ENCODE results near the gene EIF4G3. TPM values are rescaled to one million over a fixed set of nuclear protein-coding genes. Genes with fewer than 3 reads are reported as not detected.

Gene EIF4G3
- total RNA-seq, 1 experiment from 2014 or later: 72.0 TPM

DNA sequence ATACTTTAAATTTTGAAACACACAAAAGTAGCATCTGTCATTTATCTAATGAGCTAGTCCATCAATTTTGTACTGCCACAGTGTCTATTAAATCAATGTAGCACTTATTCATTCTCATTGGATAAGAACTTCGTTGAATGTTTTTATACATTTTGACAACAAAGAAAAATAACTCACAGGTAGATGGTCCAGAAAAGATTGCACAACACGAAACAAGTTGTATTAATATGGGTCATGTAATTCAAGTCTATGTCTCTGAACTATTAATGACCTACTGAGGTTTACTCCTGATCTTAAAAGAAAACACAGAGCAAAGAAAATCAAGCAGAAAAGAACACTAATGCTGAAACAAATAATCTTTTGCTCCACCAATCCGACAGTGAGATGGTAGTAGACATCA, 404.9 kb downstream of the EIF4G3 start:
- Histone ChIP-seq H3K14ac (ENCODE audit: insufficient read depth, low read length) (no peak overlapping the region), H3K56ac (ENCODE audit: insufficient read length, low read depth, low read length) (no peak overlapping the region), H2AK5ac (ENCODE audit: insufficient read length, low read length) (no peak overlapping the region), H3K9me3 (ENCODE audit: control insufficient read depth, low read depth, low read length) (no peaks in the 10 kb centered on the region), H4K20me1 (ENCODE audit: control insufficient read depth, insufficient read depth, insufficient read length) (no peaks in the 10 kb centered on the region), H3K18ac (ENCODE audit: insufficient read length, low read depth, low read length) (no peak overlapping the region), H3K4ac (ENCODE audit: low read depth, low read length) (no peak overlapping the region), H2AFZ (ENCODE audit: low read length) (no peak overlapping the region), H4K8ac (replicated peaks; ENCODE audit: insufficient read length, low read depth, low read length) (no peak overlapping the region), H3K23me2 (ENCODE audit: insufficient read length, low read depth, low read length, poor library complexity, severe bottlenecking) (no peaks in the 10 kb centered on the region), H3K79me2 (ENCODE audit: insufficient read depth, low read length) (no peaks in the 10 kb centered on the region), H4K5ac (ENCODE audit: insufficient read length, low read depth, low read length) (no peak overlapping the region), H2BK15ac (ENCODE audit: low read depth, low read length) (no peak overlapping the region), H2BK120ac (ENCODE audit: low read depth, low read length, poor library complexity, severe bottlenecking) (no peak overlapping the region), H3K27me3 (ENCODE audit: insufficient read depth, low read length) (no peaks in the 10 kb centered on the region), H2BK12ac (ENCODE audit: insufficient read length, low read depth, low read length) (no peak overlapping the region), H4K91ac (ENCODE audit: insufficient read length, low read depth, low read length) (no peak overlapping the region), H2BK20ac (ENCODE audit: low read depth, low read length, poor library complexity, severe bottlenecking) (no peak overlapping the region), H3K4me2 (ENCODE audit: insufficient read depth, insufficient read length, low read length) (no peak overlapping the region), H3K79me1 (ENCODE audit: insufficient read depth, low read depth, low read length, poor library complexity, severe bottlenecking) (no peaks in the 10 kb centered on the region), H3T11ph (ENCODE audit: low read length) (no peak overlapping the region), H2BK5ac (ENCODE audit: insufficient read length, low read length) (no peak overlapping the region), H3K27ac (ENCODE audit: insufficient read length, low read depth, low read length) (no peak overlapping the region), H3K23ac (ENCODE audit: insufficient read length, low read depth, low read length) (no peak overlapping the region), H3K9ac (ENCODE audit: extremely low read depth, insufficient read length, low read length) (no peak overlapping the region), H3K4me1 (ENCODE audit: insufficient read depth, low read length) (no peaks in the 10 kb centered on the region)
- WGBS (ENCODE audit: extremely low coverage, insufficient read length, low lambda C conversion rate): no CpG with 5 or more reads among the region's 3 CpGs
- Mint-ChIP-seq H3K4me3 (no peak overlapping the region), H3K9me3 (no peaks in the 10 kb centered on the region), H3K27ac (no peak overlapping the region), H3K36me3 (ENCODE audit: insufficient read depth in 1 of 3, low read depth in 3 of 3) (peaks cover 26 to 88% (median 71%) of the 10 kb centered on the region in 3 experiments), H3K4me1 (no peaks in the 10 kb centered on the region), H3K27me3 (ENCODE audit: low read depth) (no peaks in the 10 kb centered on the region)
- DNase-seq: no peak
- TF ChIP-seq, protein P1, sequence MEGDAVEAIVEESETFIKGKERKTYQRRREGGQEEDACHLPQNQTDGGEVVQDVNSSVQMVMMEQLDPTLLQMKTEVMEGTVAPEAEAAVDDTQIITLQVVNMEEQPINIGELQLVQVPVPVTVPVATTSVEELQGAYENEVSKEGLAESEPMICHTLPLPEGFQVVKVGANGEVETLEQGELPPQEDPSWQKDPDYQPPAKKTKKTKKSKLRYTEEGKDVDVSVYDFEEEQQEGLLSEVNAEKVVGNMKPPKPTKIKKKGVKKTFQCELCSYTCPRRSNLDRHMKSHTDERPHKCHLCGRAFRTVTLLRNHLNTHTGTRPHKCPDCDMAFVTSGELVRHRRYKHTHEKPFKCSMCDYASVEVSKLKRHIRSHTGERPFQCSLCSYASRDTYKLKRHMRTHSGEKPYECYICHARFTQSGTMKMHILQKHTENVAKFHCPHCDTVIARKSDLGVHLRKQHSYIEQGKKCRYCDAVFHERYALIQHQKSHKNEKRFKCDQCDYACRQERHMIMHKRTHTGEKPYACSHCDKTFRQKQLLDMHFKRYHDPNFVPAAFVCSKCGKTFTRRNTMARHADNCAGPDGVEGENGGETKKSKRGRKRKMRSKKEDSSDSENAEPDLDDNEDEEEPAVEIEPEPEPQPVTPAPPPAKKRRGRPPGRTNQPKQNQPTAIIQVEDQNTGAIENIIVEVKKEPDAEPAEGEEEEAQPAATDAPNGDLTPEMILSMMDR (conservative IDR thresholded peaks at IDR 0.05): no peak
